Liver (tissue), 9 donors: ENCODE data around the gene TNK1. TPM values are rescaled to one million over a fixed set of nuclear protein-coding genes. Genes with fewer than 3 reads are reported as not detected.

ENCODE experiments used
- DNase-seq: peaks from one replicate; pipeline ENCODE4 v3.0.0-alpha.2; 2017; ENCODE audit warnings: low spot score
- H3K27ac ChIP-seq, 2 donors: one replicate each; pipeline ENCODE4 v1.7.0; 2013; ENCODE audit warnings: inconsistent platforms in 2 of 2, low read length in 2 of 2, control low read depth in 1 of 2, low read depth in 1 of 2, mild to moderate bottlenecking in 1 of 2
- H3K27me3 ChIP-seq, 4 donors: one replicate each; pipeline versions ENCODE4 v1.6.1 to v1.7.0; 2013; ENCODE audit warnings: low read length in 3 of 4, inconsistent platforms in 1 of 4, mild to moderate bottlenecking in 1 of 4, moderate library complexity in 1 of 4; ENCODE audit not compliant: control insufficient read depth in 4 of 4, insufficient read depth in 4 of 4
- H3K36me3 ChIP-seq, 4 donors: one replicate each; pipeline versions ENCODE4 v1.6.1 to v1.7.0; 2013; ENCODE audit warnings: low read length in 3 of 4, mild to moderate bottlenecking in 3 of 4, low read depth in 1 of 4, moderate library complexity in 1 of 4; ENCODE audit not compliant: control insufficient read depth in 4 of 4, insufficient read depth in 3 of 4
- H3K4me1 ChIP-seq, 4 donors: one replicate each; pipeline versions ENCODE4 v1.6.1 to v1.7.0; 2013; ENCODE audit warnings: low read length in 3 of 4, mild to moderate bottlenecking in 3 of 4, moderate library complexity in 1 of 4; ENCODE audit not compliant: control insufficient read depth in 4 of 4, insufficient read depth in 4 of 4
- H3K4me3 ChIP-seq, 3 donors: one replicate each; pipeline versions ENCODE4 v1.6.1 to v1.7.0; 2013; ENCODE audit warnings: low read length in 3 of 3, control low read depth in 1 of 3, low read depth in 1 of 3, mild to moderate bottlenecking in 1 of 3
- H3K9ac ChIP-seq, 2 donors: one replicate each; pipeline ENCODE4 v1.7.0; 2013; ENCODE audit warnings: low read length in 2 of 2, mild to moderate bottlenecking in 2 of 2, moderate library complexity in 2 of 2, control low read depth in 1 of 2, low read depth in 1 of 2
- H3K9me3 ChIP-seq, 4 donors: one replicate each; pipeline versions ENCODE4 v1.6.1 to v1.7.0; 2013; ENCODE audit warnings: low read length in 3 of 4; ENCODE audit not compliant: control insufficient read depth in 4 of 4
- CTCF ChIP-seq: fragments of 150-350 bp; IDR thresholded peaks from 2 replicates; pipeline ENCODE4 v1.5.1; 2017; ENCODE audit warnings: improper control_type of control experiment, low read depth, low read length; ENCODE audit not compliant: missing input control
- EGR1 ChIP-seq, 2 donors: IDR thresholded peaks; 2 replicates each; pipeline ENCODE4 v1.6.1; 2016 to 2018; ENCODE audit warnings: antibody characterized with exemption in 2 of 2, low read depth in 2 of 2
- FOXA1 ChIP-seq: IDR thresholded peaks from 2 replicates; pipeline ENCODE4 v1.6.1; 2016; ENCODE audit warnings: antibody characterized with exemption
- FOXA2 ChIP-seq: IDR thresholded peaks from 2 replicates; pipeline ENCODE4 v1.6.1; 2016; ENCODE audit warnings: antibody characterized with exemption
- GABPA ChIP-seq, 2 donors: IDR thresholded peaks in 1 of 2; conservative IDR thresholded peaks in 1 of 2; 2 replicates each; pipeline ENCODE4 v1.6.1; 2016; ENCODE audit warnings: antibody characterized with exemption in 2 of 2, mild to moderate bottlenecking in 1 of 2, moderate library complexity in 1 of 2
- HNF4A ChIP-seq, 2 donors: conservative IDR thresholded peaks; 2 replicates each; pipeline ENCODE4 v1.6.1; 2016; ENCODE audit warnings: antibody characterized with exemption in 2 of 2, mild to moderate bottlenecking in 2 of 2
- HNF4G ChIP-seq: IDR thresholded peaks from 2 replicates; pipeline ENCODE4 v1.6.1; 2016; ENCODE audit warnings: antibody characterized with exemption
- JUND ChIP-seq, 2 donors: IDR thresholded peaks; 2 replicates each; pipeline ENCODE4 v1.6.1; 2016; ENCODE audit warnings: antibody characterized with exemption in 2 of 2
- MAX ChIP-seq: IDR thresholded peaks from 2 replicates; pipeline ENCODE4 v1.6.1; 2016; ENCODE audit warnings: antibody characterized with exemption
- NR2F2 ChIP-seq: IDR thresholded peaks from 2 replicates; pipeline ENCODE4 v1.6.1; 2016; ENCODE audit warnings: antibody characterized with exemption
- RAD21 ChIP-seq, 2 donors: IDR thresholded peaks; 2 replicates each; pipeline ENCODE4 v1.6.1; 2016; ENCODE audit warnings: antibody characterized with exemption in 2 of 2, mild to moderate bottlenecking in 2 of 2
- RXRA ChIP-seq, 2 donors: IDR thresholded peaks; 2 replicates each; pipeline ENCODE4 v1.6.1; 2017 to 2018; ENCODE audit warnings: antibody characterized with exemption in 2 of 2, mild to moderate bottlenecking in 1 of 2
- SP1 ChIP-seq: IDR thresholded peaks from 2 replicates; pipeline ENCODE4 v1.6.1; 2018; ENCODE audit warnings: antibody characterized with exemption, mild to moderate bottlenecking
- TAF1 ChIP-seq: conservative IDR thresholded peaks from 2 replicates; pipeline ENCODE4 v1.6.1; 2016; ENCODE audit warnings: antibody characterized with exemption, mild to moderate bottlenecking
- ZBTB33 ChIP-seq: IDR thresholded peaks from 2 replicates; pipeline ENCODE4 v1.6.1; 2016; ENCODE audit warnings: antibody characterized with exemption
- WGBS: extraction: QIAGEN DNeasy Blood & Tissue Kit; methylation state at CpG from one replicate; pipeline ENCODE4 v1.1.7; 2013; 5-methylcytosine and 5-hydroxymethylcytosine counted together
- polyA plus RNA-seq, 2 donors: library from polyadenylated mRNA; stranded (reverse) in 1 of 2; unstranded in 1 of 2; fragments of 200-250 nt in 1 of 2; fragments of >200 nt in 1 of 2; fragmentation: Nextera tagmentation in 1 of 2; extraction: Ambion mirVana in 1 of 2; gene quantifications; one replicate each; pipeline versions ENCODE4 v1.2.1 to v1.2.3, GENCODE V29; 2013 to 2015
- total RNA-seq, 2 donors: library from RNA; depleted of rRNA; stranded (reverse); fragments of >200 nt; gene quantifications; one replicate each; pipeline ENCODE4 v1.2.3, GENCODE V29; 2014
- donor health status: healthy.
- donor health status: healthy.
- donor health status: healthy.
- donor health status: healthy.
- donor health status: healthy.

Gene TNK1
- total and polyA plus RNA-seq, 4 donors = 0.05 to 3.5 (median 2.5) TPM

GRCh38 chr17:7404737-7405349 lies 24.0 kb downstream of the TNK1 start:
- peak overlapping the region in 2 of 3 donors; percentile 47 to 67 for H3K4me3 ChIP-seq
- 3% methylated on average over 65 of the region's 65 CpGs for WGBS
- TF ChIP-seq CTCF = no peak
- TF ChIP-seq NR2F2 = no peak
- no peak for TF ChIP-seq MAX
- no peak for TF ChIP-seq FOXA1
- TF ChIP-seq RAD21 (IDR thresholded peaks at IDR 0.05) = no peak
- no peak for TF ChIP-seq HNF4G
- TF ChIP-seq EGR1 (IDR thresholded peaks at IDR 0.05; ENCODE audit: low read depth in 2 of 2) = no peak
- no peak for TF ChIP-seq HNF4A (conservative IDR thresholded peaks at IDR 0.05)
- no peaks in the 10 kb centered on the region for H3K9me3 ChIP-seq
- H3K27me3 ChIP-seq = no peaks in the 10 kb centered on the region
- no peaks in the 10 kb centered on the region for H3K36me3 ChIP-seq
- peak; percentile 45 for DNase-seq
- H3K27ac ChIP-seq = peak overlapping the region; percentile 37 to 88
- H3K4me1 ChIP-seq = peaks cover 4 to 8% (median 7%) of the 10 kb centered on the region in 4 donors
- H3K9ac ChIP-seq = no peak overlapping the region

GRCh38 chr17:7405350-7406234 lies 24.7 kb downstream of the TNK1 start:
- H3K9me3 ChIP-seq = no peaks in the 10 kb centered on the region
- H3K27ac ChIP-seq = peak overlapping the region in 1 of 2 donors; percentile 6
- DNase-seq = no peak
- no peak for TF ChIP-seq RXRA (IDR thresholded peaks at IDR 0.05)
- TF ChIP-seq SP1 = no peak
- TF ChIP-seq HNF4G = no peak
- no peak for TF ChIP-seq TAF1
- TF ChIP-seq MAX = no peak
- no peak for TF ChIP-seq FOXA1
- TF ChIP-seq GABPA (IDR thresholded peaks at IDR 0.05 in 1 of 2, conservative IDR thresholded peaks at IDR 0.05 in 1 of 2) = no peak
- TF ChIP-seq FOXA2 = no peak
- no peak for TF ChIP-seq JUND (IDR thresholded peaks at IDR 0.05)
- no peaks in the 10 kb centered on the region for H3K27me3 ChIP-seq
- no peak overlapping the region for H3K9ac ChIP-seq
- no peaks in the 10 kb centered on the region for H3K36me3 ChIP-seq
- whole genome bisulfite sequencing = 24% methylated on average over 38 of the region's 38 CpGs
- H3K4me3 ChIP-seq = peak overlapping the region in 1 of 3 donors; percentile 67
- peaks cover 4 to 8% (median 7%) of the 10 kb centered on the region in 4 donors for H3K4me1 ChIP-seq

GRCh38 chr17:7406235-7406825 lies 25.4 kb downstream of the TNK1 start:
- H3K4me3 ChIP-seq = no peak overlapping the region
- no peak for DNase-seq
- no peak overlapping the region for H3K27ac ChIP-seq
- no peaks in the 10 kb centered on the region for H3K36me3 ChIP-seq
- TF ChIP-seq HNF4A (conservative IDR thresholded peaks at IDR 0.05) (no peak), ZBTB33 (no peak), HNF4G (no peak), JUND (IDR thresholded peaks at IDR 0.05) (no peak)
- no peaks in the 10 kb centered on the region for H3K9me3 ChIP-seq
- no peak overlapping the region for H3K9ac ChIP-seq
- peaks cover 4 to 8% (median 7%) of the 10 kb centered on the region in 4 donors for H3K4me1 ChIP-seq
- 53% methylated on average over 12 of the region's 12 CpGs for WGBS
- no peaks in the 10 kb centered on the region for H3K27me3 ChIP-seq
